Suprapubic skin (tissue), 4 donors: Measurements from ENCODE around the gene RASSF9. TPM values are rescaled to one million over a fixed set of nuclear protein-coding genes. Genes with fewer than 3 reads are reported as not detected.

Experiments used
- DNase-seq, 2 donors: peaks; one replicate each; pipeline ENCODE4 v3.0.0-alpha.2; 2019; ENCODE audit warnings: low spot score in 2 of 2
- H3K27ac ChIP-seq: fragments of 200-600 bp; sonication (generic); one replicate; pipeline ENCODE4 v1.5.1; 2019
- H3K27me3 ChIP-seq: fragments of 200-600 bp; sonication (generic); one replicate; pipeline ENCODE4 v1.5.1; 2019
- H3K36me3 ChIP-seq: fragments of 200-600 bp; sonication (generic); one replicate; pipeline ENCODE4 v1.5.1; 2019
- H3K4me1 ChIP-seq: fragments of 200-600 bp; sonication (generic); one replicate; pipeline ENCODE4 v1.5.1; 2019
- H3K4me3 ChIP-seq: fragments of 200-600 bp; sonication (generic); one replicate; pipeline ENCODE4 v1.5.1; 2019; ENCODE audit warnings: mild to moderate bottlenecking
- H3K9me3 ChIP-seq: fragments of 200-600 bp; sonication (generic); one replicate; pipeline ENCODE4 v1.5.1; 2019
- CTCF ChIP-seq, 2 donors: fragments of 200-600 bp in 1 of 2; fragments of 450-650 bp in 1 of 2; sonication (generic) in 1 of 2; IDR thresholded peaks; one replicate each; pipeline ENCODE4 v1.5.1; 2016 to 2019; ENCODE audit warnings: antibody characterized with exemption in 2 of 2, mild to moderate bottlenecking in 1 of 2, moderate library complexity in 1 of 2
- EP300 ChIP-seq: sonication (generic); formaldehyde crosslinking; IDR thresholded peaks from one replicate; pipeline ENCODE4 v1.6.1; 2017; ENCODE audit warnings: antibody characterized with exemption
- POLR2A ChIP-seq, 2 donors: fragments of 450-650 bp; IDR thresholded peaks; one replicate each; pipeline ENCODE4 v1.6.1; 2017; ENCODE audit warnings: antibody characterized with exemption in 2 of 2, mild to moderate bottlenecking in 2 of 2, moderate library complexity in 2 of 2
- POLR2AphosphoS5 ChIP-seq, 3 donors: sonication (generic); formaldehyde crosslinking; IDR thresholded peaks; one replicate each; pipeline ENCODE4 v1.6.1; 2017; ENCODE audit warnings: antibody characterized with exemption in 3 of 3
- WGBS: methylation state at CpG from one replicate; pipeline ENCODE4 v1.1.5; 2018; 5-methylcytosine and 5-hydroxymethylcytosine counted together
- total RNA-seq, 4 donors: library from RNA; depleted of rRNA; stranded (reverse); fragments of >200 nt; gene quantifications; one replicate each; pipeline ENCODE4 v1.1.0, GENCODE V29; 2016

RASSF9 gene
- total RNA-seq, 4 donors from 2014 or later = 1.9 to 5.4 (median 3.0) TPM

GRCh38 chr12:85829391-85829790, 6.8 kb downstream of the RASSF9 start:
- Histone ChIP-seq H3K4me1 (peaks cover 21% of the 10 kb centered on the region), H3K4me3 (no peak overlapping the region), H3K36me3 (no peaks in the 10 kb centered on the region), H3K27me3 (no peaks in the 10 kb centered on the region), H3K9me3 (no peaks in the 10 kb centered on the region), H3K27ac (no peak overlapping the region)
- no peak for DNase-seq
- WGBS = 81% methylated on average over 2 of the region's 2 CpGs
- TF ChIP-seq POLR2A (IDR thresholded peaks at IDR 0.05) = no peak
- no peak for TF ChIP-seq EP300
- TF ChIP-seq CTCF (IDR thresholded peaks at IDR 0.05) = no peak
- no peak for TF ChIP-seq POLR2AphosphoS5 (IDR thresholded peaks at IDR 0.05)

- Histone ChIP-seq H3K4me3 (no peak overlapping the region), H3K4me1 (peaks cover 19% of the 10 kb centered on the region), H3K36me3 (no peaks in the 10 kb centered on the region), H3K9me3 (no peaks in the 10 kb centered on the region), H3K27ac (no peak overlapping the region), H3K27me3 (no peaks in the 10 kb centered on the region)
- DNase-seq = no peak
- 87% methylated on average over 1 of the region's 1 CpG for WGBS
- no peak for TF ChIP-seq POLR2AphosphoS5 (IDR thresholded peaks at IDR 0.05)
- TF ChIP-seq EP300 = no peak
- TF ChIP-seq CTCF (IDR thresholded peaks at IDR 0.05) = no peak
- TF ChIP-seq POLR2A (IDR thresholded peaks at IDR 0.05) = no peak
Observed at GRCh38 chr12:85828576-85828975, 7.6 kb downstream of the RASSF9 start.

- no peak for TF ChIP-seq POLR2AphosphoS5 (IDR thresholded peaks at IDR 0.05)
- no peak for TF ChIP-seq POLR2A (IDR thresholded peaks at IDR 0.05)
- no peak for TF ChIP-seq CTCF (IDR thresholded peaks at IDR 0.05)
- no peak for TF ChIP-seq EP300
- H3K9me3 ChIP-seq = no peaks in the 10 kb centered on the region
- H3K27ac ChIP-seq = no peak overlapping the region
- H3K36me3 ChIP-seq = no peaks in the 10 kb centered on the region
- no peak overlapping the region for H3K4me3 ChIP-seq
- no peaks in the 10 kb centered on the region for H3K27me3 ChIP-seq
- DNase-seq = no peak
- H3K4me1 ChIP-seq = peaks cover 6% of the 10 kb centered on the region
Observed at GRCh38 chr12:85825746-85826145, 10.5 kb downstream of the RASSF9 start.

GRCh38 chr12:85823436-85824180, 12.6 kb downstream of the RASSF9 start:
- no peak for DNase-seq
- Histone ChIP-seq H3K36me3 (no peaks in the 10 kb centered on the region), H3K9me3 (no peaks in the 10 kb centered on the region), H3K27me3 (no peaks in the 10 kb centered on the region), H3K4me1 (no peaks in the 10 kb centered on the region), H3K4me3 (no peak overlapping the region), H3K27ac (no peak overlapping the region)
- WGBS = 75% methylated on average over 4 of the region's 4 CpGs
- TF ChIP-seq POLR2A (IDR thresholded peaks at IDR 0.05) (no peak), POLR2AphosphoS5 (IDR thresholded peaks at IDR 0.05) (no peak), CTCF (IDR thresholded peaks at IDR 0.05) (no peak), EP300 (no peak)

GRCh38 chr12:85821759-85822158, 14.4 kb downstream of the RASSF9 start:
- DNase-seq = no peak
- no peaks in the 10 kb centered on the region for H3K9me3 ChIP-seq
- TF ChIP-seq POLR2A (IDR thresholded peaks at IDR 0.05) (no peak), CTCF (IDR thresholded peaks at IDR 0.05) (no peak), EP300 (no peak), POLR2AphosphoS5 (IDR thresholded peaks at IDR 0.05) (no peak)
- H3K4me1 ChIP-seq = no peaks in the 10 kb centered on the region
- H3K27me3 ChIP-seq = no peaks in the 10 kb centered on the region
- 67% methylated on average over 5 of the region's 5 CpGs for WGBS
- no peaks in the 10 kb centered on the region for H3K36me3 ChIP-seq
- H3K27ac ChIP-seq = no peak overlapping the region
- no peak overlapping the region for H3K4me3 ChIP-seq
